Stomach (tissue), 9 donors: Measurements from ENCODE around the gene NPC1L1. TPM values are rescaled to one million over a fixed set of nuclear protein-coding genes. Genes with fewer than 3 reads are reported as not detected.

Experiments
- DNase-seq, 2 donors: peaks; one replicate each; pipeline versions ENCODE4 v3.0.0 to v3.0.0-alpha.2; 2013 to 2019
- H3K27ac ChIP-seq, 5 donors: fragments of 200-600 bp in 4 of 5; sonication (generic) in 4 of 5; one replicate each; pipeline ENCODE4 v1.5.1; 2013 to 2019; ENCODE audit warnings: mild to moderate bottlenecking in 1 of 5, moderate library complexity in 1 of 5
- H3K27me3 ChIP-seq, 3 donors: fragments of 200-600 bp; sonication (generic); one replicate each; pipeline ENCODE4 v1.5.1; 2017 to 2019; ENCODE audit warnings: mixed run types in 1 of 3
- H3K36me3 ChIP-seq, 4 donors: fragments of 200-600 bp; sonication (generic); 1 replicate in 3 of 4; 2 replicates in 1 of 4; pipeline ENCODE4 v1.5.1; 2016 to 2019
- H3K4me1 ChIP-seq, 4 donors: fragments of 200-600 bp; sonication (generic); one replicate each; pipeline ENCODE4 v1.5.1; 2016 to 2019
- H3K4me3 ChIP-seq, 4 donors: fragments of 200-600 bp; sonication (generic) in 3 of 4; one replicate each; pipeline ENCODE4 v1.5.1; 2016 to 2019; ENCODE audit warnings: mild to moderate bottlenecking in 1 of 4
- H3K9me3 ChIP-seq, 4 donors: fragments of 200-600 bp; sonication (generic); one replicate each; pipeline ENCODE4 v1.5.1; 2016 to 2019
- EP300 ChIP-seq: sonication (generic); formaldehyde crosslinking; IDR thresholded peaks from one replicate; pipeline ENCODE4 v1.6.1; 2017; ENCODE audit warnings: antibody characterized with exemption
- POLR2A ChIP-seq, 4 donors: fragments of 450-650 bp; IDR thresholded peaks; one replicate each; pipeline ENCODE4 v1.6.1; 2016; ENCODE audit warnings: antibody characterized with exemption in 4 of 4, control low read depth in 2 of 4, mild to moderate bottlenecking in 1 of 4, moderate library complexity in 1 of 4
- POLR2AphosphoS5 ChIP-seq, 3 donors: sonication (generic); formaldehyde crosslinking; IDR thresholded peaks; one replicate each; pipeline ENCODE4 v1.6.1; 2016; ENCODE audit warnings: antibody characterized with exemption in 3 of 3
- WGBS, 5 donors: extraction: QIAGEN DNeasy Blood & Tissue Kit in 3 of 5; methylation state at CpG; one replicate each; pipeline versions ENCODE4 v1.1.5 to v1.1.7; 2013 to 2018; 5-methylcytosine and 5-hydroxymethylcytosine counted together
- intact Hi-C: fragments of 100-400 bp; cut with DNase I; formaldehyde crosslinking; loops from one replicate; pipeline ENCODE4 v1.15.1; 2023; ENCODE audit warnings: low total_unique reads
- polyA plus RNA-seq, 3 donors: library from polyadenylated mRNA; stranded (reverse); fragments of 200-250 nt; gene quantifications; one replicate each; pipeline ENCODE4 v1.2.3, GENCODE V29; 2013
- total RNA-seq, 5 donors: library from RNA; depleted of rRNA; stranded (reverse); fragments of >200 nt; gene quantifications; one replicate each; pipeline versions ENCODE4 v1.1.0 to v1.2.3, GENCODE V29; 2014 to 2016
- TF ChIP-seq, protein P1 (sequence below), 7 experiments: fragments of 450-650 bp in 4 of 7; fragments of 200-600 bp in 3 of 7; sonication (generic) in 3 of 7; IDR thresholded peaks; one replicate each; pipeline ENCODE4 v1.5.1; 2016 to 2019; ENCODE audit warnings: antibody characterized with exemption in 7 of 7, control low read depth in 2 of 7, mild to moderate bottlenecking in 1 of 7
- donor health status: healthy with polysubstance abuse.
- donor health status: Bipolar disorder and iron deficiency.
- donor health status: healthy.

Gene NPC1L1
- total and polyA plus RNA-seq, 8 donors, result 0.12 to 4.9 (median 1.1) TPM; not detected in 3

DNA sequence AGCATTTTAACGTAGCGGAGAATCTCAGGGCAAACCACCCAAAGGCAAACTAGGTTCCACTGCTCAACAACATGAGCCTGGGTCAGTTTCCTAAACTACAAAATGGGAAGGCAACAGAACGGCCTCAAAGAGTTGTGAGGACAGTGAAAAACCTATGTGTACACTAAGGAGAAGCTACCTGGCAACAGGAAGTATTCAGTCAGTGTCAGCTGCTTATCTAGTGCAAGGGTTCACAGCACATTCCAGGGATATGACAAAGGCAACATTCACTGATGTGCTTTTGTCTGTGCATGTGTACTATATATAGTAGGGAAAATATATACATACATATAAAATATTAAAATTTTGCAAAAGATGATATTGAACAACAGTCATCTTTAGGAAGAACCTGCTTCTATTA, 67.8 kb downstream of the NPC1L1 start:
- WGBS, 5 donors, result 79 to 83% (median 82%) methylated on average over 3 of the region's 3 CpGs
- H3K36me3 ChIP-seq, result peaks cover 19 to 71% (median 49%) of the 10 kb centered on the region in 4 donors
- DNase-seq, result no peak
- H3K4me1 ChIP-seq, result peaks cover 8 to 71% (median 31%) of the 10 kb centered on the region in 4 donors
- H3K27me3 ChIP-seq, result no peaks in the 10 kb centered on the region
- no peak for TF ChIP-seq POLR2AphosphoS5 (IDR thresholded peaks at IDR 0.05)
- TF ChIP-seq, protein P1, sequence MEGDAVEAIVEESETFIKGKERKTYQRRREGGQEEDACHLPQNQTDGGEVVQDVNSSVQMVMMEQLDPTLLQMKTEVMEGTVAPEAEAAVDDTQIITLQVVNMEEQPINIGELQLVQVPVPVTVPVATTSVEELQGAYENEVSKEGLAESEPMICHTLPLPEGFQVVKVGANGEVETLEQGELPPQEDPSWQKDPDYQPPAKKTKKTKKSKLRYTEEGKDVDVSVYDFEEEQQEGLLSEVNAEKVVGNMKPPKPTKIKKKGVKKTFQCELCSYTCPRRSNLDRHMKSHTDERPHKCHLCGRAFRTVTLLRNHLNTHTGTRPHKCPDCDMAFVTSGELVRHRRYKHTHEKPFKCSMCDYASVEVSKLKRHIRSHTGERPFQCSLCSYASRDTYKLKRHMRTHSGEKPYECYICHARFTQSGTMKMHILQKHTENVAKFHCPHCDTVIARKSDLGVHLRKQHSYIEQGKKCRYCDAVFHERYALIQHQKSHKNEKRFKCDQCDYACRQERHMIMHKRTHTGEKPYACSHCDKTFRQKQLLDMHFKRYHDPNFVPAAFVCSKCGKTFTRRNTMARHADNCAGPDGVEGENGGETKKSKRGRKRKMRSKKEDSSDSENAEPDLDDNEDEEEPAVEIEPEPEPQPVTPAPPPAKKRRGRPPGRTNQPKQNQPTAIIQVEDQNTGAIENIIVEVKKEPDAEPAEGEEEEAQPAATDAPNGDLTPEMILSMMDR (IDR thresholded peaks at IDR 0.05), result no peak
- no peak for TF ChIP-seq POLR2A (IDR thresholded peaks at IDR 0.05)
- no peak for TF ChIP-seq EP300
- intact Hi-C loops, result loop anchor here (10.0 kb wide), 1 partner anchor 228 kb away; no protein-coding TSS in a partner anchor
- no peak overlapping the region for H3K4me3 ChIP-seq
- no peaks in the 10 kb centered on the region for H3K9me3 ChIP-seq
- H3K27ac ChIP-seq, result no peak overlapping the region

DNA sequence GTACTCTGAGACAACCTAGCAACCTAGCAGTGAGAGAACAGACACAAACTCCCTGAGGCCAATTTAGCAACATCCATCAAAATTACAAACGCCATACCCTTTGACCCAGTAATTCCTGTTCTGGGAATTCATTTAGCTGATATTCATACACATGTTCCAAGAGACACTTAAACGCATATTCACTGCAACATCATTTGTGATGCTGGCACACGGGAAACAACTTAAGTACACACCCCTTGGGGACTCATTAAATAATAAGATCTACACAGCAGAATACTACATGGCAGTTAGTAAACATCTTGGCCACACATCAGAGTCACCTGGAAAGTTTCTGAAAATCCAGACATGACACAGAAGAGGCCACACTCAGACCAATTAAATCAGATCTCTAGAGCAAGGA, 68.3 kb downstream of the NPC1L1 start:
- H3K9me3 ChIP-seq, result no peaks in the 10 kb centered on the region
- intact Hi-C loops, result loop anchor here (10.0 kb wide), 1 partner anchor 228 kb away; no protein-coding TSS in a partner anchor
- WGBS, 5 donors, result 44 to 55% (median 51%) methylated on average over 3 of the region's 3 CpGs
- H3K4me1 ChIP-seq, result peaks cover 8 to 71% (median 32%) of the 10 kb centered on the region in 4 donors
- H3K36me3 ChIP-seq, result peaks cover 24 to 71% (median 49%) of the 10 kb centered on the region in 4 donors
- DNase-seq, result no peak
- TF ChIP-seq POLR2A (IDR thresholded peaks at IDR 0.05) (no peak), POLR2AphosphoS5 (IDR thresholded peaks at IDR 0.05) (no peak), EP300 (no peak)
- TF ChIP-seq, protein P1 (IDR thresholded peaks at IDR 0.05), result no peak
- no peak overlapping the region for H3K27ac ChIP-seq
- H3K27me3 ChIP-seq, result no peaks in the 10 kb centered on the region
- no peak overlapping the region for H3K4me3 ChIP-seq

DNA sequence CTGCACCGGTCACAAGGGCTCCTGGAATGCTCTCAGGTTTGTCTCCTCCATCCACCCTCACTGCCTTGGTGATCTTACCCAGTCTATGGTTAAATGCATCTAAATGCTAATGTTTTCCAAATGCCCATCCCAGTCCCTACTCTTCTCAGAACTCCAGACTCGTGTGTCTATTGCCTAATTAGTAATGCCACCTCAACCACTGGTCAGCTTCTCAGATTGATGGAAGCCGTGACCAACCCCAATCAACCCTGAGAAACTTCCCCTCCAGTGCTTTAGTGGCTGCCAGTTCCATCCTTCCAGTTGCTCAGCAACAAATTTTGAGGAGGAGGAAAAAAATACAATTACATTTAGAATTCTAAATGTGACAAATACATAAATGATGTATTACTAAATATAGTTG, 69.3 kb downstream of the NPC1L1 start:
- Histone ChIP-seq H3K36me3 (peaks cover 20 to 79% (median 56%) of the 10 kb centered on the region in 4 donors), H3K27me3 (no peaks in the 10 kb centered on the region), H3K27ac (no peak overlapping the region), H3K9me3 (no peaks in the 10 kb centered on the region), H3K4me1 (peaks cover 8 to 61% (median 28%) of the 10 kb centered on the region in 4 donors), H3K4me3 (no peak overlapping the region)
- intact Hi-C loops, result loop anchor here (10.0 kb wide), 1 partner anchor 227 kb away; no protein-coding TSS in a partner anchor
- TF ChIP-seq, protein P1 (IDR thresholded peaks at IDR 0.05), result no peak
- TF ChIP-seq EP300, result no peak
- 81 to 87% (median 83%) methylated on average over 3 of the region's 3 CpGs for WGBS, 5 donors
- no peak for DNase-seq

DNA sequence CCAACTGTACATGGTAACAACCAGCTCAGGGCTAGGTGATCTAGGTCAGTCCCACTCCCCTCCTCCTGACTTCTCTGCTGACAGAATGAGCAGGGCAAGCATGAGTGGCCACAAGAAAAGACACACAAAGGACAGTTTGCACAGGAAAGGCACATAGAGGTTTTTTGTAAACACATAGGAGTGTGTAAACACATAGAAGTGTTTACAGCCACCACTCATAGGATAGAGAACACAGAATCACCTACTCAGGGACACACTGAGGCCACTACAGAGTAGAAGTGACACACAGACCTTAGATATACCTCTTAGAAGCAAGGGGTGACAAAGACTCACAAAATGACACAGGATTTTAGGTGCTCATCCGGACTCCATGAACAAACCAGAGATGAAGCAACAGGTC, 69.7 kb downstream of the NPC1L1 start:
- TF ChIP-seq POLR2A (IDR thresholded peaks at IDR 0.05), result no peak
- TF ChIP-seq, protein P1 (IDR thresholded peaks at IDR 0.05), result no peak
- no peak for TF ChIP-seq POLR2AphosphoS5 (IDR thresholded peaks at IDR 0.05)
- no peak for TF ChIP-seq EP300
- Histone ChIP-seq H3K27ac (no peak overlapping the region), H3K4me3 (no peak overlapping the region), H3K9me3 (no peaks in the 10 kb centered on the region), H3K4me1 (peaks cover 8 to 57% (median 26%) of the 10 kb centered on the region in 4 donors), H3K27me3 (no peaks in the 10 kb centered on the region), H3K36me3 (peaks cover 21 to 79% (median 56%) of the 10 kb centered on the region in 4 donors)
- WGBS, 5 donors, result 92 to 100% (median 100%) methylated on average over 1 of the region's 1 CpG
- intact Hi-C loops, result loop anchor here (10.0 kb wide), 1 partner anchor 227 kb away; no protein-coding TSS in a partner anchor
- DNase-seq, result no peak
